Mesenchymal stem cell (in vitro differentiated cells and primary cell): Measurements from ENCODE around the gene CCNJL.
A peak's percentile ranks its signal among the peaks of the same experiment; 100 is the strongest.

Experiments
- DNase-seq: peaks from one replicate; pipeline ENCODE4 v3.0.0-alpha.2; 2013
- H2AFZ ChIP-seq: one replicate; pipeline ENCODE4 v1.6.1; 2013; ENCODE audit warnings: low read depth, mild to moderate bottlenecking, control low read depth, inconsistent platforms, low read length, moderate library complexity
- H2AK5ac ChIP-seq: 2 replicates; pipeline ENCODE4 v1.6.1; 2013; ENCODE audit warnings: low read length, moderate library complexity, mild to moderate bottlenecking, inconsistent platforms; ENCODE audit not compliant: severe bottlenecking
- H2BK120ac ChIP-seq: one replicate; pipeline ENCODE4 v1.6.1; 2013; ENCODE audit warnings: low read depth, mild to moderate bottlenecking, inconsistent platforms, low read length, moderate library complexity
- H2BK12ac ChIP-seq, 2 experiments: one replicate each; pipeline ENCODE4 v1.6.1; 2013; ENCODE audit warnings: inconsistent platforms in 2 of 2, low read length in 2 of 2, mild to moderate bottlenecking in 2 of 2, moderate library complexity in 2 of 2, control low read depth in 1 of 2
- H2BK15ac ChIP-seq: one replicate; pipeline ENCODE4 v1.6.1; 2013; ENCODE audit warnings: mild to moderate bottlenecking, low read depth, inconsistent platforms; ENCODE audit not compliant: poor library complexity, severe bottlenecking
- H2BK5ac ChIP-seq: 2 replicates; pipeline ENCODE4 v1.6.1; 2013; ENCODE audit warnings: low read depth, mild to moderate bottlenecking, low read length, control low read depth, inconsistent platforms; ENCODE audit not compliant: poor library complexity, severe bottlenecking
- H3K14ac ChIP-seq, 2 experiments: one replicate each; pipeline ENCODE4 v1.6.1; 2013; ENCODE audit warnings: inconsistent platforms in 2 of 2, low read length in 2 of 2, control low read depth in 1 of 2, mild to moderate bottlenecking in 1 of 2, moderate library complexity in 1 of 2
- H3K18ac ChIP-seq, 2 experiments: one replicate each; pipeline ENCODE4 v1.6.1; 2013; ENCODE audit warnings: inconsistent platforms in 2 of 2, low read length in 2 of 2, control low read depth in 1 of 2, low read depth in 1 of 2, mild to moderate bottlenecking in 1 of 2
- H3K23ac ChIP-seq, 2 experiments: one replicate each; pipeline ENCODE4 v1.6.1; 2013; ENCODE audit warnings: inconsistent platforms in 2 of 2, low read length in 2 of 2, mild to moderate bottlenecking in 2 of 2, moderate library complexity in 2 of 2, control low read depth in 1 of 2
- H3K27ac ChIP-seq: 2 replicates; pipeline ENCODE4 v1.5.1; 2013; ENCODE audit warnings: mild to moderate bottlenecking, moderate library complexity, low read length, control low read depth, inconsistent platforms; ENCODE audit not compliant: poor library complexity, severe bottlenecking
- H3K27me3 ChIP-seq, 2 experiments: 2 replicates each; pipeline versions ENCODE4 v1.6.1 to v1.7.0; 2013; ENCODE audit warnings: low read length in 2 of 2, mild to moderate bottlenecking in 2 of 2, moderate library complexity in 2 of 2, control low read depth in 1 of 2, inconsistent platforms in 1 of 2; ENCODE audit not compliant: control insufficient read depth in 1 of 2, insufficient read depth in 1 of 2
- H3K36me3 ChIP-seq, 2 experiments: 2 replicates each; pipeline versions ENCODE4 v1.6.1 to v1.7.0; 2013; ENCODE audit warnings: low read length in 2 of 2, control low read depth in 1 of 2, inconsistent platforms in 1 of 2, low read depth in 1 of 2, mild to moderate bottlenecking in 1 of 2; ENCODE audit not compliant: insufficient read depth in 2 of 2, control insufficient read depth in 1 of 2
- H3K4ac ChIP-seq, 2 experiments: one replicate each; pipeline ENCODE4 v1.6.1; 2013; ENCODE audit warnings: inconsistent platforms in 2 of 2, low read length in 2 of 2, mild to moderate bottlenecking in 2 of 2, moderate library complexity in 2 of 2, control low read depth in 1 of 2, low read depth in 1 of 2
- H3K4me1 ChIP-seq: 2 replicates; pipeline ENCODE4 v1.6.1; 2013; ENCODE audit warnings: low read depth, low read length, control low read depth; ENCODE audit not compliant: control insufficient read depth, insufficient read depth
- H3K4me2 ChIP-seq: 2 replicates; pipeline ENCODE4 v1.6.1; 2013; ENCODE audit warnings: low read length, mild to moderate bottlenecking, inconsistent platforms; ENCODE audit not compliant: poor library complexity, severe bottlenecking
- H3K4me3 ChIP-seq, 2 experiments: 2 replicates each; pipeline versions ENCODE4 v1.5.1 to v1.7.0; 2013; ENCODE audit warnings: low read length in 2 of 2, mild to moderate bottlenecking in 2 of 2, control low read depth in 1 of 2, low read depth in 1 of 2; ENCODE audit not compliant: insufficient read depth in 1 of 2
- H3K79me1 ChIP-seq: replicated peaks from 2 replicates; pipeline ENCODE4 v1.6.1; 2013; ENCODE audit warnings: mild to moderate bottlenecking, control low read depth, low read length, inconsistent platforms; ENCODE audit not compliant: poor library complexity, severe bottlenecking
- H3K9ac ChIP-seq: 2 replicates; pipeline ENCODE4 v1.7.0; 2013; ENCODE audit warnings: mild to moderate bottlenecking, low read length, moderate library complexity
- H3K9me3 ChIP-seq: 2 replicates; pipeline ENCODE4 v1.7.0; 2013; ENCODE audit warnings: mild to moderate bottlenecking, low read length; ENCODE audit not compliant: control insufficient read depth
- H4K8ac ChIP-seq: one replicate; pipeline ENCODE4 v1.6.1; 2013; ENCODE audit warnings: inconsistent platforms, mild to moderate bottlenecking, low read length, moderate library complexity
- H4K91ac ChIP-seq: one replicate; pipeline ENCODE4 v1.6.1; 2013; ENCODE audit warnings: mild to moderate bottlenecking, low read length, inconsistent platforms
- WGBS: methylation state at CpG from one replicate; pipeline ENCODE4 v1.1.7; 2013; ENCODE audit warnings: mixed read lengths; 5-methylcytosine and 5-hydroxymethylcytosine counted together

CCNJL gene

DNA sequence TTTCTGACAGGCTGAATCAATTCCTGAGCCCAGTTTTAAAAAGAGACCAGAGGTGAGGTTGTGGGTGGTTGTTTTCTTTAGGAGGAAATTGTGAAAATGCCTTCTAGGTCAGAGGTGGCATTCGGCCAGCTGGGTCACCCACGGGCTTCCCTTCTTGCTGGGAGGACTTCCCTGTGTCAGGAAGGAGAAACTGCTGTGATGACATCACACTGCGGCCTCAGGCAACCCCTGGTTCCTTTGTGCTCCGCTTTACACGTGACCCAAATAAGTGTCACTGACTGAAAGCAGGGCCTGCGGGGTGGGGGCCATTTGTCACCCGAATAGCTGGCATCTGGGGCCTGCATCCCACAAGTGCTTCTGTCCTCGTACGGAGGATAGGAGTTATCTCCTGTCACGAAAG lies 43.3 kb downstream of the CCNJL start:
- Histone ChIP-seq H3K23ac (no peak overlapping the region), H3K36me3 (peaks cover 0 to 16% of the 10 kb centered on the region in 2 experiments), H2BK120ac (no peak overlapping the region), H3K4me1 (peaks cover 14% of the 10 kb centered on the region), H2AFZ (no peak overlapping the region), H3K4me3 (no peak overlapping the region), H3K18ac (peak overlapping the region in 1 of 2 experiments; percentile 80), H3K4ac (peak overlapping the region in 1 of 2 experiments; percentile 5), H4K8ac (peak overlapping the region; percentile 54), H3K9me3 (no peaks in the 10 kb centered on the region), H3K14ac (no peak overlapping the region), H3K4me2 (no peak overlapping the region), H2BK5ac (no peak overlapping the region), H3K79me1 (peaks cover 14% of the 10 kb centered on the region), H2AK5ac (no peak overlapping the region), H4K91ac (peak overlapping the region; percentile 28), H3K27me3 (peaks cover 0 to 8% of the 10 kb centered on the region in 2 experiments), H2BK12ac (peak overlapping the region; percentile 10 to 81), H2BK15ac (no peak overlapping the region), H3K27ac (no peak overlapping the region), H3K9ac (no peak overlapping the region)
- WGBS: 43% methylated on average over 10 of the region's 10 CpGs
- peak; percentile 89 for DNase-seq

DNA sequence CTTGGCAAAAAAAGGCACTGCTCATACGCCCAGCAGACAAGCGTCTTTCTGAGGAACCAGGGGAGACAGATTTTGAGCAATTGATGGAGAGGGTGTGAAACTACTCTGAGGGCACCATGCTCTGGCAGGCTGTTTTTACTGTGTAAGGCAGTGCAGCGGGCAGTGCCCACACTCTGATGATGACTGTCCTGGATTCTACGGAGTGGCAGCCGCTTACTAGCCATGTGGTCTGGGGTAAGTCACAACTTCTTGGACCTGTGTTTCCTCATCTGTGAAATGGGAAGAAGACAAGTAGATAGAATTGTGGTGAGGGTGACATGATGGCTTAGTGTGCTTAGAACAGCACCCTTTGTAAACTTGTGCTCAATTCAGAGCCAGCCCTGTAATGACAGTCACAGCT lies 44.2 kb downstream of the CCNJL start:
- WGBS: 99% methylated on average over 5 of the region's 5 CpGs
- Histone ChIP-seq H3K4me1 (peaks cover 14% of the 10 kb centered on the region), H3K23ac (no peak overlapping the region), H3K27ac (no peak overlapping the region), H2BK5ac (no peak overlapping the region), H4K91ac (no peak overlapping the region), H3K14ac (no peak overlapping the region), H3K4me2 (no peak overlapping the region), H2BK12ac (no peak overlapping the region), H3K27me3 (peaks cover 0 to 8% of the 10 kb centered on the region in 2 experiments), H3K36me3 (peaks cover 0 to 16% of the 10 kb centered on the region in 2 experiments), H2BK15ac (no peak overlapping the region), H2BK120ac (no peak overlapping the region), H3K9ac (no peak overlapping the region), H4K8ac (no peak overlapping the region), H3K79me1 (peaks cover 14% of the 10 kb centered on the region), H3K9me3 (no peaks in the 10 kb centered on the region), H3K4me3 (no peak overlapping the region), H3K18ac (peak overlapping the region in 1 of 2 experiments; percentile 69), H2AFZ (no peak overlapping the region), H2AK5ac (no peak overlapping the region), H3K4ac (no peak overlapping the region)
- DNase-seq: no peak

DNA sequence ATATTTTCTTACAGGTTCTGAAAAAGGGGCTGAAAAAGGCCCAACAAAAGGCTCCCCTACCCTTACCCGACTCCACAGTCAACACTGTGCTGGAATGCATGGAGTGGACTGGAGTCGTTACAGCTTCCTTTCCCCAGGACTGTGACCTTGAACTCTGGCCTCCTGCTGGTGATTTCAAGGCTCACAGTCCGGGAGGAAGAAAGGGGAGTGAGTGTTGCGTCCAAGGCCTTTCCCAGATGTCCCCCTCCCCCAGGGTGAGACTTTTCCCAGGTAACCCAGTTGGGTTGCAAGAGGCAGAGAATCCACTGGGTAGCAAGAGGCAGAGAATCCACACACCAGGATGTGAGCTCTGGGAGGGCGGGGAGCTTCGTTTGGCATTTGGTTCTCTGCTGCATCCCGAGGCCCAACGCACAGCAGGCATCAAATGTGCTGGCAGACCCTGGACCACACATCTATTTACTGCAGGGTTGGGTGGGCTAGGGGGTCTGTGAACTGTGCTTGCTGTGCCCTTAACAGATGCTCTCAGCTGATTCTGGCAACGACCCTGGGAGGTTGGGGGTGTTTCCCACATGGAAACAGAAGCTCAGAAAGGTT lies 45.5 kb downstream of the CCNJL start:
- Histone ChIP-seq H3K4ac (no peak overlapping the region), H2BK120ac (no peak overlapping the region), H3K4me2 (no peak overlapping the region), H3K14ac (no peak overlapping the region), H3K18ac (no peak overlapping the region), H4K8ac (no peak overlapping the region), H2BK12ac (peak overlapping the region in 1 of 2 experiments; percentile 49), H3K9me3 (no peaks in the 10 kb centered on the region), H3K36me3 (peaks cover 0 to 16% of the 10 kb centered on the region in 2 experiments), H4K91ac (no peak overlapping the region), H2AFZ (no peak overlapping the region), H3K27ac (no peak overlapping the region), H3K4me3 (no peak overlapping the region), H2AK5ac (no peak overlapping the region), H2BK15ac (no peak overlapping the region), H3K27me3 (peaks cover 0 to 16% of the 10 kb centered on the region in 2 experiments), H3K9ac (no peak overlapping the region), H3K79me1 (peaks cover 14% of the 10 kb centered on the region), H3K4me1 (peaks cover 13% of the 10 kb centered on the region), H2BK5ac (no peak overlapping the region), H3K23ac (no peak overlapping the region)
- WGBS: 48% methylated on average over 8 of the region's 9 CpGs
- no peak for DNase-seq

DNA sequence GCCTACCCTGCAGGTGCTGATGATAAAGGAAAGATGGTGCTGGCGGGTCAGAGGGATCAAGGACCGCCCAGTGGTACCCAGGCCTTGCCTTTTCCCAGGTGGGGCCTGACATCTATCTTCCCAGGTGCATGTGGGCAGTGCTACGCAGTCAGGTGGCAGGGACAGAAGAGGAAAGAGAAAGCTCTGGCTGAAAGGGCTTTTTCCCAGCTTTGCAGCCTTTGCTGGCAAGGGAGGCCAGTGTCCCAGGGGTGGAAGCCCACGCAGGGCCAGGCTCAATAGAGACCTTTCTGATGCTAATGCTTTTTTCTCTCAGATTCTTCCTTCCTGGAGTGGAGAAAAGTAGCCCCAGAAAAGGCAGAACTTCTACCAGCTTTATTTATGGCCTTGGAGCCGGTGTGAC lies 46.3 kb downstream of the CCNJL start:
- H3K36me3 ChIP-seq: peaks cover 0 to 16% of the 10 kb centered on the region in 2 experiments
- no peak overlapping the region for H2BK5ac ChIP-seq
- H3K18ac ChIP-seq: no peak overlapping the region

More for the DNA sequence above, 46.3 kb downstream of the CCNJL start:
- Histone ChIP-seq H2BK15ac (peak overlapping the region; percentile 88), H3K4me3 (no peak overlapping the region), H3K14ac (no peak overlapping the region), H2AK5ac (no peak overlapping the region), H4K8ac (no peak overlapping the region), H3K4ac (no peak overlapping the region), H3K9ac (no peak overlapping the region), H3K9me3 (no peaks in the 10 kb centered on the region), H2AFZ (no peak overlapping the region), H3K79me1 (peaks cover 13% of the 10 kb centered on the region), H3K27ac (no peak overlapping the region), H2BK120ac (no peak overlapping the region), H3K27me3 (peaks cover 0 to 23% of the 10 kb centered on the region in 2 experiments), H2BK12ac (no peak overlapping the region), H3K4me2 (no peak overlapping the region), H3K23ac (peak overlapping the region in 1 of 2 experiments; percentile 70), H4K91ac (no peak overlapping the region), H3K4me1 (peaks cover 17% of the 10 kb centered on the region)
- 86% methylated on average over 5 of the region's 5 CpGs for WGBS
- no peak for DNase-seq
